PC-9 (cell line): ENCODE measurements around the gene OXSR1. TPM values are rescaled to one million over a fixed set of nuclear protein-coding genes. Genes with fewer than 3 reads are reported as not detected.

ENCODE experiments used
- Bru-seq: library from RNA; stranded (reverse); fragments of 400-500 nt; gene quantifications from one replicate; lab custom pipeline; 2021; lab: Mats Ljungman, UMichigan
- BruChase-seq, 2 experiments: library from RNA; stranded (reverse); fragments of 400-500 nt; gene quantifications; one replicate each; lab custom pipeline; 2021; lab: Mats Ljungman, UMichigan
- BruUV-seq: library from RNA; stranded (reverse); fragments of 400-500 nt; replicated peaks from 2 replicates; lab custom pipeline; 2021; lab: Mats Ljungman, UMichigan
- CTCF ChIA-PET: fragments of 300-600 bp; sonication (Branson Sonifier 250); formaldehyde crosslinking; loops from one replicate; lab custom pipeline; 2022; ENCODE audit warnings: antibody characterized with exemption; lab: Charles Lee
- POLR2A ChIA-PET: fragments of 300-600 bp; sonication (Branson Sonifier 250); formaldehyde crosslinking; loops from one replicate; lab custom pipeline; 2022; ENCODE audit warnings: antibody characterized with exemption; ENCODE audit not compliant: unreplicated experiment; lab: Charles Lee
- DNase-seq, 2 experiments: peaks; one replicate each; pipeline versions ENCODE4 v3.0.0 to v3.0.0-alpha.2; 2015 to 2022; ENCODE audit warnings: mixed read lengths in 1 of 2
- H2AFZ ChIP-seq: fragments of 200-600 bp; sonication (generic); 2 replicates; pipeline ENCODE4 v1.8.1; 2017; ENCODE audit warnings: antibody characterized with exemption
- H3F3A ChIP-seq: fragments of 200-600 bp; sonication (generic); 2 replicates; pipeline ENCODE4 v1.8.1; 2017; ENCODE audit warnings: antibody characterized with exemption, mild to moderate bottlenecking, low read depth; ENCODE audit not compliant: insufficient read depth
- H3K27ac ChIP-seq: fragments of 200-600 bp; sonication (generic); 2 replicates; pipeline ENCODE4 v1.6.1; 2016; ENCODE audit warnings: mixed run types
- H3K27me3 ChIP-seq: fragments of 200-600 bp; sonication (generic); 2 replicates; pipeline ENCODE4 v1.6.1; 2016; ENCODE audit warnings: low read depth, mixed run types; ENCODE audit not compliant: insufficient read depth
- H3K36me3 ChIP-seq: fragments of 200-600 bp; sonication (generic); 2 replicates; pipeline ENCODE4 v1.6.1; 2016; ENCODE audit warnings: low read depth, mixed run types
- H3K4me1 ChIP-seq: fragments of 200-600 bp; sonication (generic); replicated peaks from 2 replicates; pipeline ENCODE4 v1.6.1; 2016; ENCODE audit warnings: mixed run types; ENCODE audit not compliant: insufficient read depth
- H3K4me2 ChIP-seq: fragments of 200-600 bp; sonication (generic); 2 replicates; pipeline ENCODE4 v1.6.1; 2017; ENCODE audit warnings: mixed run types
- H3K4me3 ChIP-seq: fragments of 200-600 bp; sonication (generic); 2 replicates; pipeline ENCODE4 v1.6.1; 2016; ENCODE audit warnings: mixed run types
- H3K79me2 ChIP-seq: fragments of 200-600 bp; sonication (generic); 2 replicates; pipeline ENCODE4 v1.6.1; 2017; ENCODE audit warnings: low read depth, mixed run types
- H3K9me2 ChIP-seq: fragments of 200-600 bp; sonication (generic); 2 replicates; pipeline ENCODE4 v1.8.1; 2017; ENCODE audit warnings: mild to moderate bottlenecking; ENCODE audit not compliant: insufficient read depth
- H3K9me3 ChIP-seq: fragments of 200-600 bp; sonication (generic); 2 replicates; pipeline ENCODE4 v1.8.1; 2016; ENCODE audit warnings: low read depth; ENCODE audit not compliant: insufficient read depth
- H4K20me1 ChIP-seq: fragments of 200-600 bp; sonication (generic); 2 replicates; pipeline ENCODE4 v1.8.1; 2017; ENCODE audit not compliant: insufficient read depth
- CTCF ChIP-seq: fragments of 200-600 bp; sonication (generic); conservative IDR thresholded peaks from 2 replicates; pipeline ENCODE4 v1.6.1; 2017; ENCODE audit warnings: mixed run types, antibody characterized with exemption, mild to moderate bottlenecking, moderate library complexity
- EZH2 ChIP-seq: fragments of 200-600 bp; sonication (generic); IDR thresholded peaks from 2 replicates; pipeline ENCODE4 v1.8.0; 2017; ENCODE audit warnings: antibody characterized with exemption, low read depth
- intact Hi-C: fragments of 100-400 bp; cut with micrococcal nuclease; formaldehyde crosslinking; loops from one replicate; pipeline ENCODE4 v1.10.0; 2022; ENCODE audit not compliant: unreplicated experiment
- long read RNA-seq: library from polyadenylated mRNA; stranded (forward); transcript quantifications from one replicate; pipeline ENCODE4 v2.0.0, GENCODE V29; 2022
- total RNA-seq: library from RNA; stranded (reverse); gene quantifications from 2 replicates; pipeline ENCODE4 v1.2.3, GENCODE V29; 2021

Gene OXSR1
- total RNA-seq (50.2 and 54.3 TPM in 2 replicates), Bru-seq, nascent RNA (percentile 96 among the genes with signal in this experiment), BruChase-seq, experiment 1, labeled RNA remaining after a 2-hour chase (percentile 95 among the genes with signal in this experiment), BruChase-seq, experiment 2, labeled RNA remaining after a 6-hour chase (percentile 93 among the genes with signal in this experiment)
- long read RNA-seq, full-length matches to known transcripts = 18 of 31 reads
- long read RNA-seq, partial matches to known transcripts = 9 of 31 reads
- long read RNA-seq, other reads (novel, unspliced or antisense) = 4 of 31 reads

GRCh38 chr3:38164952-38165721 lies at the start of gene OXSR1:
OXSR1 (plus strand) TSS chr3:38165537; CDS start chr3:38165877, 340 bp downstream.
- intact Hi-C loops = loop anchor here (1.0 kb wide), 3 partner anchors 11 to 32 kb away; partner anchors contain the start of gene ACAA1
- POLR2A ChIA-PET = interaction anchor here (0.5 to 1.6 kb wide), 12 partner anchors 11 to 1107 kb away, joined by 3 to 27 read pairs (median 4); partner anchors contain the start of gene ACAA1

GRCh38 chr3:38115645-38116427 lies 49.5 kb upstream of the OXSR1 start:
- no peaks in the 10 kb centered on the region for H3K36me3 ChIP-seq
- no peak overlapping the region for H3K4me2 ChIP-seq
- POLR2A ChIA-PET = no interaction called here
- H3K27ac ChIP-seq = no peak overlapping the region
- BruUV-seq = no TSS peak
- TF ChIP-seq EZH2 (no peak), CTCF (no peak)
- no peak overlapping the region for H3K4me3 ChIP-seq
- no peaks in the 10 kb centered on the region for H3K4me1 ChIP-seq
- no peaks in the 10 kb centered on the region for H3F3A ChIP-seq
- no peaks in the 10 kb centered on the region for H3K9me2 ChIP-seq
- no peaks in the 10 kb centered on the region for H3K27me3 ChIP-seq
- DNase-seq = no peak
- intact Hi-C loops = loop anchor here (2.0 to 5.0 kb wide), 3 partner anchors 111 to 259 kb away; partner anchors contain the start of gene XYLB
- CTCF ChIA-PET = no interaction called here
- no peaks in the 10 kb centered on the region for H4K20me1 ChIP-seq
- H3K9me3 ChIP-seq = no peaks in the 10 kb centered on the region
- no peaks in the 10 kb centered on the region for H3K79me2 ChIP-seq
- no peak overlapping the region for H2AFZ ChIP-seq

More at GRCh38 chr3:38164952-38165721, at the start of gene OXSR1:
- Histone ChIP-seq H3K4me1 (peaks cover 38% of the 10 kb centered on the region), H3K4me2 (peak within 1 kb of the TSS; percentile 88), H3K9me3 (no peaks in the 10 kb centered on the region), H3K4me3 (peak within 1 kb of the TSS; percentile 74), H3K9me2 (no peaks in the 10 kb centered on the region), H4K20me1 (peaks cover 6% of the 10 kb centered on the region), H3F3A (peaks cover 18% of the 10 kb centered on the region), H3K27ac (peak within 1 kb of the TSS; percentile 96), H3K79me2 (peaks cover 45% of the 10 kb centered on the region), H2AFZ (peak within 1 kb of the TSS; percentile 83), H3K27me3 (no peaks in the 10 kb centered on the region), H3K36me3 (no peaks in the 10 kb centered on the region)
- TF ChIP-seq EZH2 (no peak), CTCF (no peak)
- peak; percentile 99 for DNase-seq
- CTCF ChIA-PET = interaction anchor here (0.5 to 1.2 kb wide), 4 partner anchors 12 to 1542 kb away, joined by 4 to 7 read pairs (median 6); no protein-coding TSS in a partner anchor
- no TSS peak for BruUV-seq
